Measurements from ENCODE around the gene STK39. TPM values are rescaled to one million over a fixed set of nuclear protein-coding genes. Genes with fewer than 3 reads are reported as not detected.

The STK39 gene
- total and polyA plus RNA-seq, 2 donors (not counting 1 experiment from before 2014, with no cell fraction given) = 16.7 to 30.1 TPM

GRCh38 chr2:168037778-168038177 lies 209.6 kb downstream of the STK39 start:
- Histone ChIP-seq H3K9ac (ENCODE audit: insufficient read depth, low read length) (no peak overlapping the region), H4K20me1 (ENCODE audit: control insufficient read depth, extremely low read depth, insufficient read depth, low read length) (no peaks in the 10 kb centered on the region), H3K27me3 (ENCODE audit: control insufficient read depth, insufficient read depth, low read length) (no peaks in the 10 kb centered on the region), H3K79me2 (ENCODE audit: control insufficient read depth, insufficient read depth, low read length) (no peaks in the 10 kb centered on the region), H3K36me3 (ENCODE audit: control insufficient read depth, insufficient read depth, low read length) (no peaks in the 10 kb centered on the region), H3K9me3 (ENCODE audit: control insufficient read depth, insufficient read depth, low read depth, low read length) (no peaks in the 10 kb centered on the region), H3K4me2 (ENCODE audit: extremely low read depth, insufficient read depth, low read length) (no peak overlapping the region), H2AFZ (ENCODE audit: low read length) (no peak overlapping the region), H3K27ac (ENCODE audit: insufficient read depth, low read length) (no peak overlapping the region), H3K4me1 (ENCODE audit: control insufficient read depth, extremely low read depth, insufficient read depth, low read length) (no peaks in the 10 kb centered on the region), H3K4me3 (replicated peaks in 1 of 4; ENCODE audit: control extremely low read depth in 1 of 4, insufficient read depth in 1 of 4, low read depth in 3 of 4, low read length in 4 of 4) (no peak overlapping the region)
- TF ChIP-seq CTCF (conservative IDR thresholded peaks at IDR 0.05 in 1 of 2, IDR thresholded peaks at IDR 0.05 in 1 of 2; ENCODE audit: low read depth in 1 of 2, low read length in 2 of 2) (no peak), EZH2 (IDR thresholded peaks at IDR 0.05; ENCODE audit: low read length, missing control alignments) (no peak)
- DNase-seq (ENCODE audit: low read depth in 2 of 2) = peak; percentile 18 to 22

GRCh38 chr2:168035458-168035857 lies 211.9 kb downstream of the STK39 start:
- H3K79me2 ChIP-seq (ENCODE audit: control insufficient read depth, insufficient read depth, low read length) = no peaks in the 10 kb centered on the region
- no peaks in the 10 kb centered on the region for H3K27me3 ChIP-seq (ENCODE audit: control insufficient read depth, insufficient read depth, low read length)
- H3K4me3 ChIP-seq (replicated peaks in 1 of 4; ENCODE audit: control extremely low read depth in 1 of 4, insufficient read depth in 1 of 4, low read depth in 3 of 4, low read length in 4 of 4) = no peak overlapping the region
- no peaks in the 10 kb centered on the region for H3K9me3 ChIP-seq (ENCODE audit: control insufficient read depth, insufficient read depth, low read depth, low read length)
- H3K36me3 ChIP-seq (ENCODE audit: control insufficient read depth, insufficient read depth, low read length) = no peaks in the 10 kb centered on the region
- no peak overlapping the region for H3K9ac ChIP-seq (ENCODE audit: insufficient read depth, low read length)
- H4K20me1 ChIP-seq (ENCODE audit: control insufficient read depth, extremely low read depth, insufficient read depth, low read length) = no peaks in the 10 kb centered on the region
- no peak overlapping the region for H3K27ac ChIP-seq (ENCODE audit: insufficient read depth, low read length)
- H2AFZ ChIP-seq (ENCODE audit: low read length) = no peak overlapping the region
- H3K4me1 ChIP-seq (ENCODE audit: control insufficient read depth, extremely low read depth, insufficient read depth, low read length) = no peaks in the 10 kb centered on the region
- TF ChIP-seq CTCF (conservative IDR thresholded peaks at IDR 0.05 in 1 of 2, IDR thresholded peaks at IDR 0.05 in 1 of 2; ENCODE audit: low read depth in 1 of 2, low read length in 2 of 2) (no peak), EZH2 (IDR thresholded peaks at IDR 0.05; ENCODE audit: low read length, missing control alignments) (no peak)
- H3K4me2 ChIP-seq (ENCODE audit: extremely low read depth, insufficient read depth, low read length) = no peak overlapping the region
- DNase-seq (ENCODE audit: low read depth in 2 of 2) = no peak

GRCh38 chr2:168034616-168035015 lies 212.8 kb downstream of the STK39 start:
- no peaks in the 10 kb centered on the region for H3K4me1 ChIP-seq (ENCODE audit: control insufficient read depth, extremely low read depth, insufficient read depth, low read length)
- no peak overlapping the region for H3K9ac ChIP-seq (ENCODE audit: insufficient read depth, low read length)
- H3K36me3 ChIP-seq (ENCODE audit: control insufficient read depth, insufficient read depth, low read length) = no peaks in the 10 kb centered on the region
- DNase-seq (ENCODE audit: low read depth in 2 of 2) = no peak
- H3K4me3 ChIP-seq (replicated peaks in 1 of 4; ENCODE audit: control extremely low read depth in 1 of 4, insufficient read depth in 1 of 4, low read depth in 3 of 4, low read length in 4 of 4) = no peak overlapping the region
- no peaks in the 10 kb centered on the region for H3K79me2 ChIP-seq (ENCODE audit: control insufficient read depth, insufficient read depth, low read length)
- no peak overlapping the region for H2AFZ ChIP-seq (ENCODE audit: low read length)
- TF ChIP-seq EZH2 (IDR thresholded peaks at IDR 0.05; ENCODE audit: low read length, missing control alignments) (no peak), CTCF (conservative IDR thresholded peaks at IDR 0.05 in 1 of 2, IDR thresholded peaks at IDR 0.05 in 1 of 2; ENCODE audit: low read depth in 1 of 2, low read length in 2 of 2) (no peak)
- H3K27ac ChIP-seq (ENCODE audit: insufficient read depth, low read length) = no peak overlapping the region
- no peaks in the 10 kb centered on the region for H4K20me1 ChIP-seq (ENCODE audit: control insufficient read depth, extremely low read depth, insufficient read depth, low read length)
- no peaks in the 10 kb centered on the region for H3K9me3 ChIP-seq (ENCODE audit: control insufficient read depth, insufficient read depth, low read depth, low read length)
- no peak overlapping the region for H3K4me2 ChIP-seq (ENCODE audit: extremely low read depth, insufficient read depth, low read length)
- no peaks in the 10 kb centered on the region for H3K27me3 ChIP-seq (ENCODE audit: control insufficient read depth, insufficient read depth, low read length)

All from fibroblast of lung (primary cell).